Hepatocyte (in vitro differentiated cells): ENCODE data around the gene DPEP1. TPM values are rescaled to one million over a fixed set of nuclear protein-coding genes. Genes with fewer than 3 reads are reported as not detected.

Source experiments
- DNase-seq: peaks from one replicate; pipeline ENCODE4 v3.0.0-alpha.2; 2016; ENCODE audit warnings: low spot score
- H2AFZ ChIP-seq: fragments of 200-600 bp; sonication (generic); 2 replicates; pipeline ENCODE4 v1.6.0; 2016; ENCODE audit warnings: antibody characterized with exemption, mild to moderate bottlenecking
- H3K27ac ChIP-seq: fragments of 200-600 bp; sonication (generic); 2 replicates; pipeline ENCODE4 v1.5.1; 2016; ENCODE audit warnings: mild to moderate bottlenecking
- H3K27me3 ChIP-seq: fragments of 200-600 bp; sonication (generic); 2 replicates; pipeline ENCODE4 v1.6.1; 2016
- H3K36me3 ChIP-seq: fragments of 200-600 bp; sonication (generic); replicated peaks from 2 replicates; pipeline ENCODE4 v1.5.1; 2016; ENCODE audit warnings: low read depth; ENCODE audit not compliant: insufficient read depth
- H3K4me1 ChIP-seq: fragments of 200-600 bp; sonication (generic); 2 replicates; pipeline ENCODE4 v1.5.1; 2016; ENCODE audit warnings: mild to moderate bottlenecking, moderate library complexity; ENCODE audit not compliant: insufficient read depth
- H3K4me2 ChIP-seq: fragments of 200-600 bp; sonication (generic); 2 replicates; pipeline ENCODE4 v1.6.0; 2016
- H3K4me3 ChIP-seq: fragments of 200-600 bp; sonication (generic); 2 replicates; pipeline ENCODE4 v1.5.1; 2016; ENCODE audit warnings: mild to moderate bottlenecking
- H3K79me2 ChIP-seq: fragments of 200-600 bp; sonication (generic); 2 replicates; pipeline ENCODE4 v1.6.0; 2017; ENCODE audit warnings: mild to moderate bottlenecking
- H3K9me2 ChIP-seq: fragments of 200-600 bp; sonication (generic); replicated peaks from 2 replicates; pipeline ENCODE4 v1.6.0; 2017; ENCODE audit warnings: mild to moderate bottlenecking; ENCODE audit not compliant: insufficient read depth
- H3K9me3 ChIP-seq: fragments of 200-600 bp; sonication (generic); 2 replicates; pipeline ENCODE4 v1.5.1; 2016; ENCODE audit warnings: low read depth, mild to moderate bottlenecking
- H4K20me1 ChIP-seq: fragments of 200-600 bp; sonication (generic); 2 replicates; pipeline ENCODE4 v1.6.0; 2016; ENCODE audit warnings: mild to moderate bottlenecking; ENCODE audit not compliant: insufficient read depth, poor library complexity, severe bottlenecking
- EZH2 ChIP-seq: fragments of 200-600 bp; sonication (generic); IDR thresholded peaks from 2 replicates; pipeline ENCODE4 v1.6.1; 2016; ENCODE audit warnings: antibody characterized with exemption, mild to moderate bottlenecking, borderline replicate concordance
- EZH2phosphoT487 ChIP-seq: fragments of 200-600 bp; sonication (generic); IDR thresholded peaks from one replicate; pipeline ENCODE4 v1.6.1; 2018; ENCODE audit warnings: antibody characterized with exemption, mild to moderate bottlenecking, low read depth, moderate library complexity; ENCODE audit not compliant: unreplicated experiment, severe bottlenecking
- WGBS: methylation state at CpG from one replicate; pipeline ENCODE4 v1.1.6; 2016; ENCODE audit warnings: low lambda C conversion rate; ENCODE audit errors: missing lambda C conversion rate; 5-methylcytosine and 5-hydroxymethylcytosine counted together
- polyA plus RNA-seq: library from polyadenylated mRNA; unstranded; fragments of >200 nt; fragmentation: Nextera tagmentation; extraction: Ambion mirVana; gene quantifications from 2 replicates; pipeline ENCODE4 v1.2.1, GENCODE V29; 2016
- total RNA-seq: library from RNA; depleted of rRNA; stranded (reverse); fragments of >200 nt; gene quantifications from 2 replicates; pipeline ENCODE4 v1.2.3, GENCODE V29; 2014
- TF ChIP-seq, protein P1 (sequence below): fragments of 200-600 bp; sonication (generic); IDR thresholded peaks from 2 replicates; pipeline ENCODE4 v1.5.1; 2016; ENCODE audit warnings: antibody characterized with exemption, mild to moderate bottlenecking; ENCODE audit not compliant: poor library complexity

Gene DPEP1
- total and polyA plus RNA-seq, 2 experiments from 2014 or later: 48.3 to 106 TPM

DNA sequence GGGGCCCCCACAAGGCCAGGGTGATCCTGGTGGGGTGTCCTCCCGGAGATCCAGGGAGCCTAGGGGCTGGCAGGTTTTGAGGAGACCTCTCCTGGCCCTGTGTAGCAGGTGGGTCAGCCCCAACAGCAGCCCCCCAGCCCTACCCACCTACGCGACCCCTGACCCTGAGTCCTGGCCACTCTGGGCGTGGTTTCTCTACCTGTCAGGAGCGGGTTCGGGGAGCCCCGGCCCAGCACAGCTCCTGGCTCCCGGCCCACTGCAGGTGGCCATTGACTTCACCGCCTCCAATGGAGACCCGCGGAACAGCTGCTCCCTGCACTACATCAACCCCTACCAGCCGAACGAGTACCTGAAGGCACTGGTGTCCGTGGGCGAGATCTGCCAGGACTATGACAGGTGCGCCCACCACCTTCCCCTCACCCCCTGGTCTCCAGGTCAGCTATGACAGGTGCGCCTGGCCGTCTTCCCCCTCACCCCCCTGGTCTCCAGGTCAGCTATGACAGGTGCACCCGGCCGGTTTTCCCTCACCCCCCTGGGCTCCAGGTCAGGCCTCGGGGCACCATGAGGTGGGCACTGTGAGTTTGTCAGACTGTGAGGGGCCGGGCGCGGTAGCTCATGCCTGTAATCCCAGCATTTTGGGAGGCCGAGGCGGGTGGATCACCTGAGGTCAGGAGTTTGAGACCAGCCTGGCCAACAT, 24.9 kb upstream of the DPEP1 start:
- Histone ChIP-seq H3K27ac (no peak overlapping the region), H3K79me2 (no peaks in the 10 kb centered on the region), H2AFZ (no peak overlapping the region), H3K4me1 (no peaks in the 10 kb centered on the region), H3K4me2 (no peak overlapping the region), H3K27me3 (no peaks in the 10 kb centered on the region), H4K20me1 (no peaks in the 10 kb centered on the region), H3K9me3 (no peaks in the 10 kb centered on the region), H3K36me3 (no peaks in the 10 kb centered on the region), H3K9me2 (no peaks in the 10 kb centered on the region), H3K4me3 (no peak overlapping the region)
- DNase-seq: no peak
- TF ChIP-seq, protein P1, sequence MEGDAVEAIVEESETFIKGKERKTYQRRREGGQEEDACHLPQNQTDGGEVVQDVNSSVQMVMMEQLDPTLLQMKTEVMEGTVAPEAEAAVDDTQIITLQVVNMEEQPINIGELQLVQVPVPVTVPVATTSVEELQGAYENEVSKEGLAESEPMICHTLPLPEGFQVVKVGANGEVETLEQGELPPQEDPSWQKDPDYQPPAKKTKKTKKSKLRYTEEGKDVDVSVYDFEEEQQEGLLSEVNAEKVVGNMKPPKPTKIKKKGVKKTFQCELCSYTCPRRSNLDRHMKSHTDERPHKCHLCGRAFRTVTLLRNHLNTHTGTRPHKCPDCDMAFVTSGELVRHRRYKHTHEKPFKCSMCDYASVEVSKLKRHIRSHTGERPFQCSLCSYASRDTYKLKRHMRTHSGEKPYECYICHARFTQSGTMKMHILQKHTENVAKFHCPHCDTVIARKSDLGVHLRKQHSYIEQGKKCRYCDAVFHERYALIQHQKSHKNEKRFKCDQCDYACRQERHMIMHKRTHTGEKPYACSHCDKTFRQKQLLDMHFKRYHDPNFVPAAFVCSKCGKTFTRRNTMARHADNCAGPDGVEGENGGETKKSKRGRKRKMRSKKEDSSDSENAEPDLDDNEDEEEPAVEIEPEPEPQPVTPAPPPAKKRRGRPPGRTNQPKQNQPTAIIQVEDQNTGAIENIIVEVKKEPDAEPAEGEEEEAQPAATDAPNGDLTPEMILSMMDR: no peak
- TF ChIP-seq EZH2phosphoT487: no peak
- TF ChIP-seq EZH2: no peak
- WGBS: 95% methylated on average over 26 of the region's 26 CpGs

GRCh38 chr16:89589241-89589926, 24.1 kb upstream of the DPEP1 start:
- WGBS: 93% methylated on average over 21 of the region's 21 CpGs
- H4K20me1 ChIP-seq: no peaks in the 10 kb centered on the region

GRCh38 chr16:89593841-89594240, 19.6 kb upstream of the DPEP1 start:
- WGBS: 77% methylated on average over 15 of the region's 15 CpGs
- Histone ChIP-seq H3K79me2 (no peaks in the 10 kb centered on the region), H4K20me1 (no peaks in the 10 kb centered on the region), H3K27ac (no peak overlapping the region), H3K27me3 (no peaks in the 10 kb centered on the region), H3K4me3 (no peak overlapping the region), H3K9me3 (no peaks in the 10 kb centered on the region), H3K9me2 (no peaks in the 10 kb centered on the region), H3K4me2 (no peak overlapping the region), H3K36me3 (no peaks in the 10 kb centered on the region), H2AFZ (no peak overlapping the region), H3K4me1 (no peaks in the 10 kb centered on the region)
- TF ChIP-seq EZH2: no peak
- TF ChIP-seq, protein P1: no peak
- TF ChIP-seq EZH2phosphoT487: no peak
- no peak for DNase-seq

More at GRCh38 chr16:89589241-89589926, 24.1 kb upstream of the DPEP1 start:
- Histone ChIP-seq H2AFZ (no peak overlapping the region), H3K4me3 (no peak overlapping the region), H3K4me1 (no peaks in the 10 kb centered on the region), H3K79me2 (no peaks in the 10 kb centered on the region), H3K27ac (no peak overlapping the region), H3K9me2 (no peaks in the 10 kb centered on the region), H3K4me2 (no peak overlapping the region), H3K27me3 (no peaks in the 10 kb centered on the region), H3K9me3 (no peaks in the 10 kb centered on the region), H3K36me3 (no peaks in the 10 kb centered on the region)
- DNase-seq: no peak
- no peak for TF ChIP-seq EZH2

GRCh38 chr16:89595330-89596060, 17.9 kb upstream of the DPEP1 start:
- Histone ChIP-seq H3K4me2 (no peak overlapping the region), H2AFZ (no peak overlapping the region), H3K36me3 (no peaks in the 10 kb centered on the region), H3K9me2 (no peaks in the 10 kb centered on the region), H3K27me3 (no peaks in the 10 kb centered on the region), H3K4me1 (no peaks in the 10 kb centered on the region), H4K20me1 (no peaks in the 10 kb centered on the region), H3K79me2 (no peaks in the 10 kb centered on the region), H3K9me3 (no peaks in the 10 kb centered on the region), H3K4me3 (no peak overlapping the region), H3K27ac (no peak overlapping the region)
- TF ChIP-seq EZH2: no peak
- DNase-seq: no peak
- WGBS: 95% methylated on average over 47 of the region's 47 CpGs
